MM.1S (cell line): ENCODE data around the gene MINK1.

Experiments
- DNase-seq: peaks from one replicate; pipeline ENCODE4 v3.0.0-alpha.2; 2015
- H2AFZ ChIP-seq: fragments of 300-600 bp; sonication (generic); 2 replicates; pipeline ENCODE4 v1.6.0; 2016; ENCODE audit warnings: antibody characterized with exemption, low read length
- H3F3A ChIP-seq: fragments of 300-600 bp; sonication (generic); 2 replicates; pipeline ENCODE4 v1.6.1; 2016; ENCODE audit warnings: mild to moderate bottlenecking, antibody characterized with exemption, low read length, moderate library complexity, mixed read lengths; ENCODE audit not compliant: insufficient read depth
- H3K27ac ChIP-seq: fragments of 300-600 bp; sonication (generic); 2 replicates; pipeline ENCODE4 v1.5.1; 2016; ENCODE audit warnings: mild to moderate bottlenecking, low read length
- H3K27me3 ChIP-seq: fragments of 300-600 bp; sonication (generic); replicated peaks from 2 replicates; pipeline ENCODE4 v1.6.0; 2016; ENCODE audit warnings: low read length; ENCODE audit not compliant: insufficient read depth
- H3K36me3 ChIP-seq: fragments of 300-600 bp; sonication (generic); replicated peaks from 2 replicates; pipeline ENCODE4 v1.6.1; 2016; ENCODE audit warnings: mild to moderate bottlenecking, low read length, mixed read lengths; ENCODE audit not compliant: insufficient read depth
- H3K4me1 ChIP-seq: fragments of 300-600 bp; sonication (generic); 2 replicates; pipeline ENCODE4 v1.6.1; 2016; ENCODE audit warnings: low read length, mixed read lengths
- H3K4me2 ChIP-seq: fragments of 300-600 bp; sonication (generic); 2 replicates; pipeline ENCODE4 v1.6.0; 2016; ENCODE audit warnings: low read depth, low read length
- H3K4me3 ChIP-seq: fragments of 300-600 bp; sonication (generic); 2 replicates; pipeline ENCODE4 v1.5.1; 2016; ENCODE audit warnings: low read length, mixed read lengths
- H3K79me2 ChIP-seq: fragments of 300-600 bp; sonication (generic); 2 replicates; pipeline ENCODE4 v1.6.1; 2016; ENCODE audit warnings: mixed run types, low read length, mixed read lengths
- H3K9ac ChIP-seq: fragments of 300-600 bp; sonication (generic); 2 replicates; pipeline ENCODE4 v1.6.1; 2016; ENCODE audit warnings: low read length, mixed read lengths
- H3K9me2 ChIP-seq: fragments of 300-600 bp; sonication (generic); replicated peaks from 2 replicates; pipeline ENCODE4 v1.6.1; 2016; ENCODE audit warnings: mild to moderate bottlenecking, low read length, mixed read lengths; ENCODE audit not compliant: insufficient read depth
- H3K9me3 ChIP-seq: fragments of 300-600 bp; sonication (generic); replicated peaks from 2 replicates; pipeline ENCODE4 v1.6.1; 2016; ENCODE audit warnings: mild to moderate bottlenecking, low read length, mixed read lengths; ENCODE audit not compliant: insufficient read depth
- H4K20me1 ChIP-seq: fragments of 300-600 bp; sonication (generic); 2 replicates; pipeline ENCODE4 v1.6.1; 2016; ENCODE audit warnings: mild to moderate bottlenecking, low read length, moderate library complexity, mixed read lengths; ENCODE audit not compliant: insufficient read depth
- CTCF ChIP-seq: fragments of 300-600 bp; sonication (generic); IDR thresholded peaks from 2 replicates; pipeline ENCODE4 v1.5.1; 2016; ENCODE audit warnings: antibody characterized with exemption, low read length, mixed read lengths
- EZH2 ChIP-seq: fragments of 300-600 bp; sonication (generic); optimal IDR thresholded peaks from 2 replicates; pipeline ENCODE3; 2017; ENCODE audit warnings: low read depth, mild to moderate bottlenecking, antibody characterized with exemption, low read length, mixed read lengths
- EZH2phosphoT487 ChIP-seq: fragments of 300-600 bp; sonication (generic); IDR thresholded peaks from 2 replicates; pipeline ENCODE4 v1.6.1; 2018; ENCODE audit warnings: antibody characterized with exemption, low read length

Gene MINK1

GRCh38 chr17:4833941-4834680 lies 971 bp downstream of the MINK1 start:
- Histone ChIP-seq H3K4me1 (peaks cover 23% of the 10 kb centered on the region; the same call in 1 of the 2 replicates), H3K4me3 (peak overlapping the region; percentile 92), H4K20me1 (no peaks in the 10 kb centered on the region), H3K9ac (peak overlapping the region; percentile 80), H3F3A (peaks cover 3% of the 10 kb centered on the region; the same call in 1 of the 2 replicates), H3K4me2 (peak overlapping the region; percentile 99), H3K79me2 (peaks cover 57% of the 10 kb centered on the region), H3K9me2 (no peaks in the 10 kb centered on the region), H2AFZ (peak overlapping the region; percentile 77), H3K27me3 (no peaks in the 10 kb centered on the region), H3K36me3 (no peaks in the 10 kb centered on the region), H3K27ac (no peak overlapping the region), H3K9me3 (no peaks in the 10 kb centered on the region)
- TF ChIP-seq CTCF (no peak), EZH2 (no peak), EZH2phosphoT487 (no peak)
- no peak for DNase-seq

- H4K20me1 ChIP-seq = no peaks in the 10 kb centered on the region
- peaks cover 23% of the 10 kb centered on the region; the same call in 1 of the 2 replicates for H3K4me1 ChIP-seq
- TF ChIP-seq EZH2 = no peak
- TF ChIP-seq CTCF = no peak
- no peak for TF ChIP-seq EZH2phosphoT487
- DNase-seq = no peak
- H3K4me3 ChIP-seq = peak overlapping the region; percentile 92; the same call in 1 of the 2 replicates
- no peak overlapping the region for H3K27ac ChIP-seq
- no peak overlapping the region for H2AFZ ChIP-seq
- peak overlapping the region; percentile 99; the same call in 1 of the 2 replicates for H3K4me2 ChIP-seq
- peaks cover 63% of the 10 kb centered on the region for H3K79me2 ChIP-seq
- H3K9ac ChIP-seq = no peak overlapping the region
- H3K9me2 ChIP-seq = no peaks in the 10 kb centered on the region
- peaks cover 3% of the 10 kb centered on the region; the same call in 1 of the 2 replicates for H3F3A ChIP-seq
- H3K36me3 ChIP-seq = no peaks in the 10 kb centered on the region
- no peaks in the 10 kb centered on the region for H3K9me3 ChIP-seq
- no peaks in the 10 kb centered on the region for H3K27me3 ChIP-seq
Measured at GRCh38 chr17:4834681-4835020, 1.5 kb downstream of the MINK1 start.

GRCh38 chr17:4836221-4836620 lies 3.1 kb downstream of the MINK1 start:
- H2AFZ ChIP-seq = no peak overlapping the region
- H3K4me3 ChIP-seq = no peak overlapping the region
- H3K4me2 ChIP-seq = no peak overlapping the region
- H3K27ac ChIP-seq = no peak overlapping the region
- TF ChIP-seq CTCF (no peak), EZH2 (no peak), EZH2phosphoT487 (no peak)
- H3F3A ChIP-seq = peaks cover 3% of the 10 kb centered on the region; the same call in 1 of the 2 replicates
- peaks cover 78% of the 10 kb centered on the region for H3K79me2 ChIP-seq
- no peak for DNase-seq
- no peak overlapping the region for H3K9ac ChIP-seq
- no peaks in the 10 kb centered on the region for H3K9me3 ChIP-seq
- no peaks in the 10 kb centered on the region for H4K20me1 ChIP-seq
- H3K36me3 ChIP-seq = no peaks in the 10 kb centered on the region
- H3K27me3 ChIP-seq = no peaks in the 10 kb centered on the region
- peaks cover 23% of the 10 kb centered on the region; the same call in 1 of the 2 replicates for H3K4me1 ChIP-seq
- no peaks in the 10 kb centered on the region for H3K9me2 ChIP-seq
